ENCODE results near the gene FOXP1.

Gene FOXP1

GRCh38 chr3:71563827-71564226, 19.7 kb downstream of the FOXP1 start:
- DNase-seq (ENCODE audit: low spot score), result no peak

GRCh38 chr3:71562938-71563337, 20.6 kb downstream of the FOXP1 start:
- DNase-seq (ENCODE audit: low spot score), result no peak

- no peak for DNase-seq (ENCODE audit: low spot score)
These were observed 22.9 kb downstream of the FOXP1 start for GRCh38 chr3:71560665-71561064.

GRCh38 chr3:71559578-71560162, 23.9 kb downstream of the FOXP1 start:
- no peak for DNase-seq (ENCODE audit: low spot score)

GRCh38 chr3:71559021-71559420, 24.5 kb downstream of the FOXP1 start:
- DNase-seq (ENCODE audit: low spot score), result no peak

GRCh38 chr3:71554649-71555048, 28.9 kb downstream of the FOXP1 start:
- DNase-seq (ENCODE audit: low spot score), result no peak

- DNase-seq (ENCODE audit: low spot score), result no peak
These were observed 32.1 kb downstream of the FOXP1 start for GRCh38 chr3:71551311-71551919.

GRCh38 chr3:71549951-71550350, 33.6 kb downstream of the FOXP1 start:
- DNase-seq (ENCODE audit: low spot score), result no peak

- DNase-seq (ENCODE audit: low spot score), result no peak
These were observed 34.7 kb downstream of the FOXP1 start for GRCh38 chr3:71548705-71549384.

- peak; percentile 24 for DNase-seq (ENCODE audit: low spot score)
These were observed 36.0 kb downstream of the FOXP1 start for GRCh38 chr3:71547249-71548198.

- DNase-seq (ENCODE audit: low spot score), result no peak
These were observed 36.7 kb downstream of the FOXP1 start for GRCh38 chr3:71546821-71547220.

- no peak for DNase-seq (ENCODE audit: low spot score)
These were observed 38.2 kb downstream of the FOXP1 start for GRCh38 chr3:71545330-71545729.

GRCh38 chr3:71543371-71544016, 40.0 kb downstream of the FOXP1 start:
- DNase-seq (ENCODE audit: low spot score), result no peak

GRCh38 chr3:71542521-71543370, 40.8 kb downstream of the FOXP1 start:
- DNase-seq (ENCODE audit: low spot score), result peak; percentile 74

GRCh38 chr3:71541313-71541712, 42.2 kb downstream of the FOXP1 start:
- no peak for DNase-seq (ENCODE audit: low spot score)

- no peak for DNase-seq (ENCODE audit: low spot score)
These were observed 46.3 kb downstream of the FOXP1 start for GRCh38 chr3:71537211-71537611.

- DNase-seq (ENCODE audit: low spot score), result no peak
These were observed 47.1 kb downstream of the FOXP1 start for GRCh38 chr3:71536376-71536965.

GRCh38 chr3:71533588-71533987, 49.9 kb downstream of the FOXP1 start:
- DNase-seq (ENCODE audit: low spot score), result no peak

GRCh38 chr3:71532639-71533395, 50.7 kb downstream of the FOXP1 start:
- DNase-seq (ENCODE audit: low spot score), result no peak

Measured in globus pallidus (tissue), 1 donor.